ENCODE results near the gene VILL. TPM values are rescaled to one million over a fixed set of nuclear protein-coding genes. Genes with fewer than 3 reads are reported as not detected.
A peak's percentile ranks its signal among the peaks of the same experiment; 100 is the strongest.

VILL gene
- total RNA-seq, 4 donors from 2014 or later = 112 to 214 (median 172) TPM

DNA sequence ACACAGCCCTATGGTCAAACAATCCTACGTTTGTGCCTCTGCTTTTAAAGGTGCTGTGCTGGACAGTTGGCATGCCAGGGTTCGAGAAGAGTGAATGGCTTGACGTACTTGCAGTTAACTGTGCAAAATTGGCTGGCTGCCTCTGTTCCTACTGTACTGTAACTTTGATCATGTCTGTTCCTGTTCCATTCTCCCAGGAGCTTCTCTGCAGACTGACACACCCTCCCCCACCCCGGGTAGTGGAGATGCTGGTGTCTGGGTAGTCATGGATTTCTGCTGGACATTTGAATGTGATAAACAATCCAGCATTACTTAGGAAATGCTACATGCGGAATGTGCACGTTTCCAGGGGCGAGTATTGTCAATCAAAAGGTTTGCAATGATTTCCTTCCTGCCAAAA, 6.5 kb upstream of the VILL start:
- DNase-seq = no peak
- Histone ChIP-seq H3K27ac (peak overlapping the region in 1 of 4 donors; percentile 85), H3K9me3 (no peaks in the 10 kb centered on the region), H3K27me3 (no peaks in the 10 kb centered on the region), H3K4me3 (no peak overlapping the region), H3K36me3 (no peaks in the 10 kb centered on the region), H3K4me1 (peaks cover 11 to 42% (median 33%) of the 10 kb centered on the region in 4 donors)
- in situ Hi-C loops (cut with MboI; ENCODE audit: low pct_ligation_motif_present in 1 of 4, low pct_unique_long_range_greater_than_20kb in 1 of 4, low sequenced_read_pairs in 3 of 4) = no loop called here
- 60 to 65% methylated on average over 1 to 7 of the region's 7 CpGs for WGBS, 2 donors (ENCODE audit: low coverage in 1 of 2)
- intact Hi-C loops (cut with DNase I; ENCODE audit: low total_unique reads) = no loop called here
- no peak for TF ChIP-seq POLR2AphosphoS5 (IDR thresholded peaks at IDR 0.05)
- TF ChIP-seq EP300 (IDR thresholded peaks at IDR 0.05; ENCODE audit: low read depth) = no peak
- no peak for TF ChIP-seq POLR2A (IDR thresholded peaks at IDR 0.05)
- TF ChIP-seq, protein P1, sequence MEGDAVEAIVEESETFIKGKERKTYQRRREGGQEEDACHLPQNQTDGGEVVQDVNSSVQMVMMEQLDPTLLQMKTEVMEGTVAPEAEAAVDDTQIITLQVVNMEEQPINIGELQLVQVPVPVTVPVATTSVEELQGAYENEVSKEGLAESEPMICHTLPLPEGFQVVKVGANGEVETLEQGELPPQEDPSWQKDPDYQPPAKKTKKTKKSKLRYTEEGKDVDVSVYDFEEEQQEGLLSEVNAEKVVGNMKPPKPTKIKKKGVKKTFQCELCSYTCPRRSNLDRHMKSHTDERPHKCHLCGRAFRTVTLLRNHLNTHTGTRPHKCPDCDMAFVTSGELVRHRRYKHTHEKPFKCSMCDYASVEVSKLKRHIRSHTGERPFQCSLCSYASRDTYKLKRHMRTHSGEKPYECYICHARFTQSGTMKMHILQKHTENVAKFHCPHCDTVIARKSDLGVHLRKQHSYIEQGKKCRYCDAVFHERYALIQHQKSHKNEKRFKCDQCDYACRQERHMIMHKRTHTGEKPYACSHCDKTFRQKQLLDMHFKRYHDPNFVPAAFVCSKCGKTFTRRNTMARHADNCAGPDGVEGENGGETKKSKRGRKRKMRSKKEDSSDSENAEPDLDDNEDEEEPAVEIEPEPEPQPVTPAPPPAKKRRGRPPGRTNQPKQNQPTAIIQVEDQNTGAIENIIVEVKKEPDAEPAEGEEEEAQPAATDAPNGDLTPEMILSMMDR (IDR thresholded peaks at IDR 0.05) = no peak

DNA sequence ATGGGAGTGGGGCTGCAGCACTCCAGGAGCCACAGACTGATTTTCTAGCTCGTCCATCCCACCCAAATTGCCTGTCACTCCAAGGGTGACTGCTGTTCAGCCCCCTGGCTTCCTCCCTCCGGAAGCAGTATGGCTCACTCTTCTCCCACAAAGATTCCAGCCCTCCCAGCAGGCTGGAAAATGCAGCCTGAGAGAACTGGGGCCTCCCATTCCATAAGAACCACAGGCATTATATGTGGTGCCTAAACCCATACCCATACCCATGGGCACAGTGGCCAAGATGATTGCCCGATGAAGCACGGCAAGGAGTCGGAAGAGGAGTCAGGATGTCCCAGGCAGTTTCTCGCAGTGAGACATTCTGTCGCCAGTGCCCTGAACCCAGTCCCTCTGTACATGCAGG, 6.0 kb upstream of the VILL start:
- peak overlapping the region in 3 of 4 donors; percentile 85 to 92 (median 91) for H3K27ac ChIP-seq
- no peaks in the 10 kb centered on the region for H3K9me3 ChIP-seq
- in situ Hi-C loops (cut with MboI; ENCODE audit: low pct_ligation_motif_present in 1 of 4, low pct_unique_long_range_greater_than_20kb in 1 of 4, low sequenced_read_pairs in 3 of 4) (no loop called here), intact Hi-C loops (cut with DNase I; ENCODE audit: low total_unique reads) (no loop called here)
- WGBS, 2 donors (ENCODE audit: low coverage in 1 of 2) = 70 to 82% methylated on average over 2 to 7 of the region's 7 CpGs
- TF ChIP-seq EP300 (IDR thresholded peaks at IDR 0.05; ENCODE audit: low read depth) (no peak), POLR2A (IDR thresholded peaks at IDR 0.05) (no peak), POLR2AphosphoS5 (IDR thresholded peaks at IDR 0.05) (no peak)
- TF ChIP-seq, protein P1 (IDR thresholded peaks at IDR 0.05) = no peak
- H3K36me3 ChIP-seq = no peaks in the 10 kb centered on the region
- peaks cover 11 to 42% (median 34%) of the 10 kb centered on the region in 4 donors for H3K4me1 ChIP-seq
- no peak for DNase-seq
- H3K27me3 ChIP-seq = no peaks in the 10 kb centered on the region
- H3K4me3 ChIP-seq = no peak overlapping the region

DNA sequence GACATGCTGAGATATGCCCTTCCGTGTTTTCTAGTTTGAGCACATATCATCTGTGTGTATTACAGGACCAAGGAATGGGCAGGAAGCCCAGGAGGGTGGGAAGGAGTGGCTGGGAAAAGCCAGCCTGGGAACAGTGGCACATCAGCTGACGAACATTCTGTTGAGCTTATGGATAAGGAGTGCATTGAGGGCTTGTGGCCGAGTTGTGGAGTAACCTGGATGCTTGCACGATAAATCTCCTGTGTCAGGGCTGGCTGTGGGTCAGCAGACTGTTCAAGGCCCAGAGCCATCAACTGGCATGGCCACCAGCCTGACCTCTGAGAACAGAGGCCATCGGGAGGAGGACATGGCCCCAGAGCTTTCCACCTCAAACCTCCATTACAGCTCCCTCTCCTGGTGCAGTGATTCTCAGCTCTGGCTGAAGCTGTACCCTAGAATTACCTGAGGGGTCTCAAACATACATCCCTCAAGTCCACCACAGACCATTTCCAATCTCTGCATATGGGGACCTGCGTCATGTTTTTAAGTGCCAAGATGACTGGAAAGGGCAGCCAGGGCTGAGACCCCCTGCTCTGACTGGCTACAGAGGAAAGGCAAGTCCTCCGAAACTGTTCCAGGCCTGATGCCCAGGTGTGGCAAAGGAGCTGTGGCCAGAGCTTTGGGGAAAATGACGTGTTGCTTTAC, 4.8 kb upstream of the VILL start:
- Histone ChIP-seq H3K27me3 (no peaks in the 10 kb centered on the region), H3K4me3 (no peak overlapping the region), H3K9me3 (no peaks in the 10 kb centered on the region), H3K36me3 (no peaks in the 10 kb centered on the region), H3K27ac (peak overlapping the region; percentile 84 to 92 (median 88)), H3K4me1 (peaks cover 11 to 50% (median 42%) of the 10 kb centered on the region in 4 donors)
- in situ Hi-C loops (cut with MboI; ENCODE audit: low pct_ligation_motif_present in 1 of 4, low pct_unique_long_range_greater_than_20kb in 1 of 4, low sequenced_read_pairs in 3 of 4) (no loop called here), intact Hi-C loops (cut with DNase I; ENCODE audit: low total_unique reads) (no loop called here)
- WGBS, 2 donors (ENCODE audit: low coverage in 1 of 2) = 33 to 57% methylated on average over 3 to 8 of the region's 8 CpGs
- DNase-seq = peak; percentile 83
- TF ChIP-seq EP300 (IDR thresholded peaks at IDR 0.05; ENCODE audit: low read depth) (no peak), POLR2AphosphoS5 (IDR thresholded peaks at IDR 0.05) (peak; percentile 50 to 80 (median 55)), POLR2A (IDR thresholded peaks at IDR 0.05) (peak; percentile 57)
- TF ChIP-seq, protein P1 (IDR thresholded peaks at IDR 0.05) = no peak

DNA sequence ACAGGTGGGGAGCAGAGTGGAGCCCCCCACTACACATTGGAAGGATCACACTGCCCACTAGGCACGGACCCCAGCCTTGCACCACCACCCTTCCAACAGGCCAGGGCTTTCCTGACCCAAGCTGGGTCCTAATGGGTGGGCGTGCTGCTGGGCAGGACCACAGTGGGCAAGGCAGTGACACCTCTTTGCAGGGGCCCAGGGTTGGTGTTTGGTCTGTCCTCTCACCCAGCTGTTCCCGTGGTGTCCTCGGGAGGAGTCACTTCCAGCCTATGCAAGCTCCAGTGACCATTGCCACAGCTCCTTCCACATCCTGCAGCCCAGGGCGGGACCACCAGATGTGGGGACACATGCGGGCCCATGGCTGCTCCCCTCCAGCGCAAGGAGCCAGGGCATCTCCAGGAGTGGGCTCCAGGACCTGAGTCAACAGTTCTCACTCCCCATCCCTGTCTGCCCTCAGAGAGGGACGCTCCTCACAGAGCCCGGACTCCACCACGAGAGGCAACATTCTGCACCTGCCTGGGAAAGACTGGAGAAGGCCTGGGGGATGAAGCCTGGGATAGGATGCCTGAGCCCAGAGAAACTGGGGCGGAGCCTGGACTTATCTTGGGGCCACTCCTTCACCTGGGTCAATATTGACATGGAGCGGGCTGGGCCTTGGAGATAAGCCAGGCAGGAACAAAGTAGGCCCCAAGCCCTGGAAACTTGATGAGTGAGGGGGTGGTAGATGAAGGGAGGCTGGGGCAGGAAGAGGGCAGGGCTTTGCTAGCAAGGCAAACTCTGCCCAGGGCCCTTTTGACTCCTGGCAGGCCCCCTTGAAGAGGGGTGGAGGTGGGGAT, 3.9 kb upstream of the VILL start:
- in situ Hi-C loops (cut with MboI; ENCODE audit: low pct_ligation_motif_present in 1 of 4, low pct_unique_long_range_greater_than_20kb in 1 of 4, low sequenced_read_pairs in 3 of 4) (no loop called here), intact Hi-C loops (cut with DNase I; ENCODE audit: low total_unique reads) (no loop called here)
- peak; percentile 93 for DNase-seq
- peak; percentile 80 to 90 (median 88) for TF ChIP-seq POLR2AphosphoS5 (IDR thresholded peaks at IDR 0.05)
- TF ChIP-seq, protein P1 (IDR thresholded peaks at IDR 0.05) = no peak
- TF ChIP-seq POLR2A (IDR thresholded peaks at IDR 0.05) = peak; percentile 90
- TF ChIP-seq EP300 (IDR thresholded peaks at IDR 0.05; ENCODE audit: low read depth) = peak; percentile 58
- WGBS, 2 donors (ENCODE audit: low coverage in 1 of 2) = 57% methylated on average over 12 of the region's 12 CpGs; no CpG with 5 or more reads in 1 of the 2 donors
- Histone ChIP-seq H3K9me3 (no peaks in the 10 kb centered on the region), H3K4me3 (no peak overlapping the region), H3K36me3 (no peaks in the 10 kb centered on the region), H3K27ac (peak overlapping the region; percentile 84 to 92 (median 88)), H3K27me3 (no peaks in the 10 kb centered on the region), H3K4me1 (peaks cover 11 to 50% (median 42%) of the 10 kb centered on the region in 4 donors)
